Tibial nerve (tissue), 4 donors: ENCODE results near the gene ZNF681. TPM values are rescaled to one million over a fixed set of nuclear protein-coding genes. Genes with fewer than 3 reads are reported as not detected.

Source experiments
- DNase-seq, 2 donors: peaks; one replicate each; pipeline ENCODE4 v3.0.0-alpha.2; 2019; ENCODE audit warnings: low spot score in 2 of 2
- H3K27ac ChIP-seq, 4 donors: fragments of 200-600 bp; sonication (generic) in 3 of 4; one replicate each; pipeline ENCODE4 v1.5.1; 2017 to 2019; ENCODE audit warnings: mild to moderate bottlenecking in 1 of 4
- H3K27me3 ChIP-seq, 2 donors: fragments of 200-600 bp; sonication (generic) in 1 of 2; one replicate each; pipeline versions ENCODE4 v1.5.1 to v1.6.0; 2017 to 2019
- H3K36me3 ChIP-seq, 3 donors: fragments of 200-600 bp; sonication (generic); one replicate each; pipeline ENCODE4 v1.5.1; 2018 to 2019
- H3K4me1 ChIP-seq, 4 donors: fragments of 200-600 bp; sonication (generic) in 3 of 4; one replicate each; pipeline ENCODE4 v1.5.1; 2017 to 2019
- H3K4me3 ChIP-seq, 4 donors: fragments of 200-600 bp; sonication (generic) in 3 of 4; one replicate each; pipeline ENCODE4 v1.5.1; 2017 to 2019; ENCODE audit warnings: mild to moderate bottlenecking in 1 of 4, moderate library complexity in 1 of 4
- H3K9me3 ChIP-seq, 4 donors: fragments of 200-600 bp; sonication (generic) in 3 of 4; one replicate each; pipeline ENCODE4 v1.5.1; 2017 to 2019
- EP300 ChIP-seq, 2 donors: sonication (generic); formaldehyde crosslinking; IDR thresholded peaks; one replicate each; pipeline ENCODE4 v1.6.1; 2017; ENCODE audit warnings: antibody characterized with exemption in 2 of 2, mild to moderate bottlenecking in 1 of 2
- POLR2A ChIP-seq, 2 donors: fragments of 450-650 bp; IDR thresholded peaks; one replicate each; pipeline ENCODE4 v1.6.1; 2017; ENCODE audit warnings: antibody characterized with exemption in 2 of 2, mild to moderate bottlenecking in 2 of 2, moderate library complexity in 2 of 2
- WGBS, 2 donors: methylation state at CpG; one replicate each; pipeline ENCODE4 v1.1.5; 2018; 5-methylcytosine and 5-hydroxymethylcytosine counted together
- total RNA-seq, 4 donors: library from RNA; depleted of rRNA; stranded (reverse); fragments of >200 nt; gene quantifications; one replicate each; pipeline ENCODE4 v1.1.0, GENCODE V29; 2016
- TF ChIP-seq, protein P1 (sequence below), 5 experiments: fragments of 200-600 bp in 3 of 5; fragments of 450-650 bp in 2 of 5; sonication (generic) in 3 of 5; IDR thresholded peaks; one replicate each; pipeline ENCODE4 v1.5.1; 2016 to 2019; ENCODE audit warnings: antibody characterized with exemption in 5 of 5, mild to moderate bottlenecking in 3 of 5, moderate library complexity in 2 of 5

Gene ZNF681
- total RNA-seq, 4 donors from 2014 or later: 0.30 to 4.6 (median 0.51) TPM

DNA sequence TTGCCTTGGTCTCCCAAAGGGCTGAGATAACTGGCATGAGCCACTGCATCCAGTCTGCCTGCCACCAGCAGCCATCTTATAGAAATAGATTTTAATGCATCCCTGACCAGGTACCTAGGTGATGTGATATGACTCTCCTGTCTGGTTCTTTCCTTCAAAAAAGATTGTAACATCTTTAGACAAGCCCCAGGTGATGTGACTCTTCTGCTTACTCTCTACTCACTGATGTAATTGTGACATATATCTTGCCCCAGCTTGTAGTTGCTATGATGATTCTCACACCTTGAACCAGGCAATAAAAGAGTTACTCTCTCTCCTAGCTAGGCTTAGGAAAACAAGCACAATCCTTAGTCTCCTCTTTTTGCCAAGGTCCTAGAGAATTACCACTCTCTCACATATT lies 30.6 kb upstream of the ZNF681 start:
- H3K4me3 ChIP-seq: no peak overlapping the region
- TF ChIP-seq, protein P1, sequence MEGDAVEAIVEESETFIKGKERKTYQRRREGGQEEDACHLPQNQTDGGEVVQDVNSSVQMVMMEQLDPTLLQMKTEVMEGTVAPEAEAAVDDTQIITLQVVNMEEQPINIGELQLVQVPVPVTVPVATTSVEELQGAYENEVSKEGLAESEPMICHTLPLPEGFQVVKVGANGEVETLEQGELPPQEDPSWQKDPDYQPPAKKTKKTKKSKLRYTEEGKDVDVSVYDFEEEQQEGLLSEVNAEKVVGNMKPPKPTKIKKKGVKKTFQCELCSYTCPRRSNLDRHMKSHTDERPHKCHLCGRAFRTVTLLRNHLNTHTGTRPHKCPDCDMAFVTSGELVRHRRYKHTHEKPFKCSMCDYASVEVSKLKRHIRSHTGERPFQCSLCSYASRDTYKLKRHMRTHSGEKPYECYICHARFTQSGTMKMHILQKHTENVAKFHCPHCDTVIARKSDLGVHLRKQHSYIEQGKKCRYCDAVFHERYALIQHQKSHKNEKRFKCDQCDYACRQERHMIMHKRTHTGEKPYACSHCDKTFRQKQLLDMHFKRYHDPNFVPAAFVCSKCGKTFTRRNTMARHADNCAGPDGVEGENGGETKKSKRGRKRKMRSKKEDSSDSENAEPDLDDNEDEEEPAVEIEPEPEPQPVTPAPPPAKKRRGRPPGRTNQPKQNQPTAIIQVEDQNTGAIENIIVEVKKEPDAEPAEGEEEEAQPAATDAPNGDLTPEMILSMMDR (IDR thresholded peaks at IDR 0.05): no peak
- TF ChIP-seq EP300 (IDR thresholded peaks at IDR 0.05) (no peak), POLR2A (IDR thresholded peaks at IDR 0.05) (no peak)

GRCh38 chr19:23788411-23788810 lies 29.7 kb upstream of the ZNF681 start:
- Histone ChIP-seq H3K9me3 (peaks cover 0 to 5% (median 0%) of the 10 kb centered on the region in 4 donors), H3K4me1 (no peaks in the 10 kb centered on the region), H3K27ac (no peak overlapping the region), H3K27me3 (no peaks in the 10 kb centered on the region), H3K36me3 (no peaks in the 10 kb centered on the region), H3K4me3 (no peak overlapping the region)
- WGBS, 2 donors: 96 to 98% methylated on average over 4 of the region's 4 CpGs
- no peak for DNase-seq
- TF ChIP-seq, protein P1 (IDR thresholded peaks at IDR 0.05): no peak
- TF ChIP-seq EP300 (IDR thresholded peaks at IDR 0.05) (no peak), POLR2A (IDR thresholded peaks at IDR 0.05) (no peak)

More for the DNA sequence above, 30.6 kb upstream of the ZNF681 start:
- H3K27me3 ChIP-seq: no peaks in the 10 kb centered on the region
- peaks cover 0 to 5% (median 0%) of the 10 kb centered on the region in 4 donors for H3K9me3 ChIP-seq
- DNase-seq: no peak
- H3K36me3 ChIP-seq: no peaks in the 10 kb centered on the region
- no peaks in the 10 kb centered on the region for H3K4me1 ChIP-seq
- no peak overlapping the region for H3K27ac ChIP-seq

- 84 to 89% methylated on average over 3 of the region's 3 CpGs for WGBS, 2 donors
- H3K9me3 ChIP-seq: no peaks in the 10 kb centered on the region
- no peaks in the 10 kb centered on the region for H3K27me3 ChIP-seq
- no peak overlapping the region for H3K4me3 ChIP-seq
- H3K27ac ChIP-seq: no peak overlapping the region
- no peaks in the 10 kb centered on the region for H3K4me1 ChIP-seq
- TF ChIP-seq EP300 (IDR thresholded peaks at IDR 0.05): no peak
- TF ChIP-seq, protein P1 (IDR thresholded peaks at IDR 0.05): no peak
- TF ChIP-seq POLR2A (IDR thresholded peaks at IDR 0.05): no peak
- DNase-seq: no peak
- no peaks in the 10 kb centered on the region for H3K36me3 ChIP-seq
Observed at GRCh38 chr19:23787106-23787505, 28.4 kb upstream of the ZNF681 start.

DNA sequence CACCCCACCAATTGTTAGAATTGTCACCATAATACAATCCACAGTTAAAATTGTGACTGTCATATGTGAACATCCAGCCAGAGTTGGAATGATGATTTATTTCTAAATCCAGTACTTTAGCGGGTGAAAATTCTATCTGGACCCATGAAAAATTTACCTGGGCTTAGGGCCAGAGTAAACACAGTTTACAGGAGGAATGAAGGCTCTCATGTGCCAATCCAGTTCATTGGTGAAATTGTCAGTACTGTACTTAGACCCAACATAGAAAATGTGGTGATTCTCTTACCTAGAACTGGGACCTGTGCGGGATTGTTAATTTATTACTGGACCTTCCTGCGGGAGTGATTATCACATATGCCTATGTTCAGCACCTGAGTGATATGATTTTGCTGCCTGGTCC lies 27.3 kb upstream of the ZNF681 start:
- no peak for DNase-seq
- H3K27ac ChIP-seq: no peak overlapping the region
- TF ChIP-seq EP300 (IDR thresholded peaks at IDR 0.05): no peak
- TF ChIP-seq POLR2A (IDR thresholded peaks at IDR 0.05): no peak
- TF ChIP-seq, protein P1 (IDR thresholded peaks at IDR 0.05): no peak

GRCh38 chr19:23784274-23784673 lies 25.6 kb upstream of the ZNF681 start:
- Histone ChIP-seq H3K4me1 (no peaks in the 10 kb centered on the region), H3K36me3 (no peaks in the 10 kb centered on the region), H3K27ac (no peak overlapping the region), H3K9me3 (peaks cover 0 to 4% (median 0%) of the 10 kb centered on the region in 4 donors), H3K27me3 (no peaks in the 10 kb centered on the region), H3K4me3 (no peak overlapping the region)
- no peak for DNase-seq
- no peak for TF ChIP-seq POLR2A (IDR thresholded peaks at IDR 0.05)
- TF ChIP-seq EP300 (IDR thresholded peaks at IDR 0.05): no peak
- TF ChIP-seq, protein P1 (IDR thresholded peaks at IDR 0.05): no peak
- WGBS, 2 donors: 43 to 47% methylated on average over 2 of the region's 2 CpGs

More for the DNA sequence above, 27.3 kb upstream of the ZNF681 start:
- H3K4me1 ChIP-seq: no peaks in the 10 kb centered on the region
- no peaks in the 10 kb centered on the region for H3K36me3 ChIP-seq
- H3K27me3 ChIP-seq: no peaks in the 10 kb centered on the region
- H3K4me3 ChIP-seq: no peak overlapping the region
- 76 to 96% methylated on average over 3 of the region's 3 CpGs for WGBS, 2 donors
- no peaks in the 10 kb centered on the region for H3K9me3 ChIP-seq
